GF-D8 (cell line): ENCODE data around the gene NEURL2.
"Not testable (repeated sequence)": the region's sequence is repeated elsewhere in the genome, so short reads cannot be mapped to it uniquely, and the experiment has no call there.

Experiments used
- DNase-seq: peaks from one replicate; lab custom pipeline; 2025; lab: John Stamatoyannopoulos, UW

The NEURL2 gene, protein sequence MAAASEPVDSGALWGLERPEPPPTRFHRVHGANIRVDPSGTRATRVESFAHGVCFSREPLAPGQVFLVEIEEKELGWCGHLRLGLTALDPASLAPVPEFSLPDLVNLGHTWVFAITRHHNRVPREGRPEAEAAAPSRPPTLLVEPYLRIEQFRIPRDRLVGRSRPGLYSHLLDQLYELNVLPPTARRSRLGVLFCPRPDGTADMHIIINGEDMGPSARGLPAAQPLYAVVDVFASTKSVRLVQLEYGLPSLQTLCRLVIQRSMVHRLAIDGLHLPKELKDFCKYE

DNA sequence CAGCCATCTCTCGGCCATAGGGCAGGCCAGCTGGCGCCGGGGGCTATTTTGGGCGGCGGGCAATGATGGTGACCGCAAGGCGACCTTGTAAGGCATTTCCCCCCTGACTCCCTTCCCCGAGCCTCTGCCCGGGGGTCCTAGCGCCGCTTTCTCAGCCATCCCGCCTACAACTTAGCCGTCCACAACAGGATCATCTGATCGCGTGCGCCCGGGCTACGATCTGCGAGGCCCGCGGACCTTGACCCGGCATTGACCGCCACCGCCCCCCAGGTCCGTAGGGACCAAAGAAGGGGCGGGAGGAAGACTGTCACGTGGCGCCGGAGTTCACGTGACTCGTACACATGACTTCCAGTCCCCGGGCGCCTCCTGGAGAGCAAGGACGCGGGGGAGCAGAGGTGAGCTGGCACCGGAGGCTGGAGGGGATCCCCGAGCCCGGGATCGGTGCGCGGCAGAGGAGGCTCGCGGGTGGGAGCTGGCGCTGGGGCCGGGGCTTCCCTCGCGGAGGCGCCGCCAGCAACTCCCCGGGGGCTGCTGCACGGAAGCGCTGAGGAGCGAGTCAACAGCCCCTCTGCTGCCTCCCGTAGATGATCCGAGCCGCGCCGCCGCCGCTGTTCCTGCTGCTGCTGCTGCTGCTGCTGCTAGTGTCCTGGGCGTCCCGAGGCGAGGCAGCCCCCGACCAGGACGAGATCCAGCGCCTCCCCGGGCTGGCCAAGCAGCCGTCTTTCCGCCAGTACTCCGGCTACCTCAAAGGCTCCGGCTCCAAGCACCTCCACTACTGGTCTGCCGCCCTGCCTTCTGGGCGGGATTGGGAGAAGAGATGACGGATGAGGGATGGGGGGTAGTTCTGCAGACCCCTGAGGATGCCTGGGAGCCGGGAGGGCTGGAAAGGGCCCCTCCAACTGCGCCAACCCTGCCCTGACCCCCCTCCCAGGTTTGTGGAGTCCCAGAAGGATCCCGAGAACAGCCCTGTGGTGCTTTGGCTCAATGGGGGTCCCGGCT is at the start of gene NEURL2, which contains the start of gene CTSA:
Gene NEURL2, minus strand, starts transcription at position 224 of the 999 bp plus-strand sequence. Its CDS starts 217 bp downstream, at position 7.
Gene CTSA, plus strand, starts transcription at position 351 of the 999 bp plus-strand sequence. Its CDS starts 234 bp downstream, at position 585.
- peak; percentile 72 for DNase-seq

DNA sequence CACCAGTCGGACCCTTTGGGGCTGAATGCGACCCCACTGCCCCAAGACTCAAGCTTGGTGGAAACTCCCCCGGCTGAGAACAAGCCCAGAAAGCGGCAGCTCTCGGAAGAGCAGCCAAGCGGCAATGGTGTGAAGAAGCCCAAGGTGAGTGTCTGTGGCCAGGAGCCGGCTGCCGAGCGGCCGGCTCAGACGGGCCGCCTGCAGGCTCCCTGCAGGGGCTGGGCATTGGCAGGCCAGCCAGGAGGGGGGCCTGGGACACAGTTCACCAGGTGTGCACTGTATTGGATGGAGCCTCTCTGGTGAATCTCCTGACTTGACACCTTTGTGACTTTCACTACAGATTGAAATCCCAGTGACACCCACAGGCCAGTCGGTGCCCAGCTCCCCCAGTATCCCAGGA is 49.5 kb upstream of the NEURL2 start:
- DNase-seq = no peak

DNA sequence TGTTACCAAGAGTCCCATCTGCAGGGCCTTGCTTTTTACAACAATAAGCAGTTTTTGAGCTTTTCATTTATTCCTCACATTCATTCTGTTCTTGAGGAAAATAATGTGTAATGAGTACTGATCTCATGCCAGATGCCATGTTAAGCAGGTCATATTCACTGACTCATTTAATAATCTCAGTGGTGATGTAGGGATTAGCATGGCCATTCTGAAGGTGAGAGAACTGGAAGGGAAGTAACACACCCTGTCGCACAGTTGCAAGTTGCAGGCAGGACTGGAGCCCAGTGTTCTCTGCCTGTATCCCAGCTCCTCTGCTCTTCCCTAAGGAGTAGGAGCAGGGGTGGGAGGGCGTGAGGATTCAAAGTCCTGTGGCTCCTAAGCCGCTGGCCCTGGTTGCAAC is 49.0 kb upstream of the NEURL2 start:
- no peak for DNase-seq

DNA sequence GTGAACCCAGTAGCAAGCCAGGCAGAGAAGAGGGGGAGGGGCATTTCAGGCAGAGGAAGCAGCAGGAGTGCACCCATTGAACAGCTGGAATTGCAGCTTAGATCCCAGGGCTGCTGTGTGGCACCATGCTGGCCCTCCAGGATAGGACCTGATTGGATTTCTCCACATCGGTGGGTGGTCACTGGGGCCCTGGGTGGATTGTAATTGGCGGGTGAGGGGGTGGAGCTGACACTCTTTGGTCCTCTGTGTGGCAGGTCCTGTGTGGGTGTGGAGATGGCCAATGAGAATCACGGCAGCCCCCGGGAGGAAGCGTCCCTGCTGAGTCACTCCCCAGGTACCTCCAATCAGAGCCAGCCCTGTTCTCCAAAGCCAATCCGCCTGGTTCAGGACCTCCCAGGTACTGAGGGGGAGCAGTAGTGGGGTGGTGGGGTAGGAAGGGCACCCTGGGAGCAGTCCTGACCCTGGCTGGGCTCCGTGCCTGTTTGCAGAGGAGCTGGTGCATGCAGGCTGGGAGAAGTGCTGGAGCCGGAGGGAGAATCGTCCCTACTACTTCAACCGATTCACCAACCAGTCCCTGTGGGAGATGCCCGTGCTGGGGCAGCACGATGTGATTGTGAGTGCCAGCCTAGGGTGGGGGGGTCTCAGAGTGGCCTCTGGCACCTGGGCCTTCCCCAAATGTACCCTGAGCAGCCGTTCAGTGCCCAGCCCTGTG is 47.9 kb upstream of the NEURL2 start:
- no peak for DNase-seq

DNA sequence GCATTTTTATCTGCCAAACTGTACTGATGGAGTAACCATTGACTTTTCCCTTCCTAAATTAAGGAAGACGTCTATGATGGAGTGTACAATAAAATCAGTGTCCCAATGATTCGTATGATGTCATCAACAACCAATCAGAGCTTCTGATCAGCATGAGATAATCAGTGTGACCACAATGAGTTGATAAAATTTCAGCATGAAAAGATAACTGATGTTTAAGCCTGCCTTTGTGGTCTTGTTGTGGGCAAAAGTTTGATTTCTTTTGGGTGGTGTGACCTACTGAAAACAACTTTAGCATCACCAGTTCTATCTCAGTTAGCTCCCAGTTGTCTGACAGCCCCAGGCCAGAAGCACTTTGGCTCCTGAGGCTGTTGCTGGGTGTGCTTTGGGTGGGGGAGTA is 46.8 kb upstream of the NEURL2 start:
- no peak for DNase-seq

DNA sequence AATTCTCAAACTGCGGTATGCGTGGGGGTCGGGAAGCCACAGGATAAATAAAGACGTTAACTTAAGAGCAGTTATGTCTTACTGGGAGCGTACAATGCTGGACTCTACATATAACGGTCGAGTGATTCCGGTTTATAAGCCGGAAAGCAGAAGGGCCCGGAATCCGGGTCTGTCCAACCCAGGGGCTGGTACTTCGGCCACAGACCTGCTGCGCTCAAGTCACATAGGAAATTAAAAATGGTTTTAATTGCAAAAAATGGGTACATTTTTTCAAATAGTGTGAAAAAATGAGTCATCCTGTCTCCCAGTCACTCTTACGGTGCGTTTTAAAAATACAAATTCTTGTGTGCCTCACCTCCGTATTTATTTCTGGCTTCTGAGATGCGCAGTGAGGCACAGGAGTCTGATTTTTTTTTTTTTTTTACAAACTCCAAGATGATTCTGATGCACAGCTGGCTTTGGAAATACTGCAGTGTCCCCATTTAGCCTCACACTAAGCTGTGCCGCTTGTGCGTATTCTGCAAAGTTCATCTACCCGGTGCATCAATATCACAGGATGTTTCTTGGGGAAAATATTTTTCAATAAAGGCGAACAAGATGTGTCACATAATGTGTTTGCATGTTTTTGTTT is 44.5 kb upstream of the NEURL2 start:
- DNase-seq = no peak

DNA sequence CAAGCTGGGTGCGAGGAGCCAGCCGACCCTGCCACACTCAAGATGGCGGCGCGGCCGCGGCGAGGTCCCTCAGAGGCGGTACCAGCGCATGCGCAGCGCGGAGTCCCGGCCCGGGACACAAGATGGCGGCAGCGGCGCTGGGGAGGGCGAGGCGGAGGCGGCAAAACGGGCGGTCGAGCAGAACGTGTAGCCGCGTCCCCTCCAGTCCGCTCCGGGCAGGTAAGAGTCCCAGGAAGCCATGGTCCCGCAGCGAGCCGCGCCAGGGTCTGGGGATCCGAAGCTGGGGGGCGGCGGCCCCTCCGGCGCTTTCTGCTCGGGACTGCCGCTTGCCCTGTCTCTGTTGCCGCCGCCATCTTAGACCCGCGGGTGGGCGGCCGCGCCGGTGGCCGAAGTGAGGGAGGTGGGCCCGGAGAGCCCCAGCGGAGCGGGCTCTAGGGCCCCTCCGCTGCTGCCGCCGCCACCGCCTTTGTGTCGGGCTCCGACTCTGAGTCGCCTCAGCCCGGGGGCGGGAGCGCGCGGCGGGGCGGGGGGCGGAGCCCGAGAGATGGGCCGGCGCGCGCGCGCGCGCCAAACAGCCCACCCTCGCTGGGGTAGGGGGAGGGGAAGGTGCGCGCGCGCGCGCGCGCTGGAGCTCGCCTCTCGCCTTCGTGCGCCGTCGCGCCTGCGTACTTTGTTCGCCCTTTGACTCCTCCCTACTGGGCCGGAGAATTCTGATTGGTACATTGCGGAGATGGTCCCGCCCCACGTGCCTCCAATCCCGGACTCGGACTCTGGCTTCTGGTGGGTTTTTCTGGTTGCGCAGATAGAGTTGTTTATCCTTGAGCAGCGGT is 43.8 kb upstream of the NEURL2 start, which contains the start of gene PCIF1:
Gene PCIF1, plus strand, starts transcription at position 98 of the 830 bp plus-strand sequence. CDS start 4,317 bp downstream, outside the sequence.
- peak; percentile 89 for DNase-seq

DNA sequence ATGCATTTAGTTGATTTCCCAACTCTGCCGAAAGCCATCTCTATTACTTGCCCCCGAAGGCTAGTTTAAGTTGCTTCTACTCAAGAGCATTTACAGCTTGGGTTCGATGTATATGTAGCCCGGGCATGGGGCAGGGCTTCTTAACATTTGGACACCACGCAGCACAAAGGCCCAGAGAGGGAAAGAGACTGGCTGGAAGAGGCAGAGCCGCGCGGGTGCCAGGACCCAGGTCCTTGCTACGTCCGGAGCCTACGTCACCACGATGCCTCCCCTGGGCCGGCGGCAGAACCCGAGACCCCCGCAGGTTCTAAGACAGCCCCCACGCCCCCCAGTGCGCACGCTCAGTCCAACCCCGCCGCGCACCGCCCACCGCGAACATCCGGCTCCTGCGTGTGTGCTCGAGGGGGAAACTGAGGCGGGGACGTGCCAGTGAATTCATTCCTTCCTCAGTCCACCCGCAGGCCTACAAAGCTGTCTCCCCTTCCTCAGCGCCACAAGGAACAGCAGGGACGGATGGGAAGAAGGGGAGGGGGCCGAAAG is 43.1 kb upstream of the NEURL2 start:
- DNase-seq = no peak

DNA sequence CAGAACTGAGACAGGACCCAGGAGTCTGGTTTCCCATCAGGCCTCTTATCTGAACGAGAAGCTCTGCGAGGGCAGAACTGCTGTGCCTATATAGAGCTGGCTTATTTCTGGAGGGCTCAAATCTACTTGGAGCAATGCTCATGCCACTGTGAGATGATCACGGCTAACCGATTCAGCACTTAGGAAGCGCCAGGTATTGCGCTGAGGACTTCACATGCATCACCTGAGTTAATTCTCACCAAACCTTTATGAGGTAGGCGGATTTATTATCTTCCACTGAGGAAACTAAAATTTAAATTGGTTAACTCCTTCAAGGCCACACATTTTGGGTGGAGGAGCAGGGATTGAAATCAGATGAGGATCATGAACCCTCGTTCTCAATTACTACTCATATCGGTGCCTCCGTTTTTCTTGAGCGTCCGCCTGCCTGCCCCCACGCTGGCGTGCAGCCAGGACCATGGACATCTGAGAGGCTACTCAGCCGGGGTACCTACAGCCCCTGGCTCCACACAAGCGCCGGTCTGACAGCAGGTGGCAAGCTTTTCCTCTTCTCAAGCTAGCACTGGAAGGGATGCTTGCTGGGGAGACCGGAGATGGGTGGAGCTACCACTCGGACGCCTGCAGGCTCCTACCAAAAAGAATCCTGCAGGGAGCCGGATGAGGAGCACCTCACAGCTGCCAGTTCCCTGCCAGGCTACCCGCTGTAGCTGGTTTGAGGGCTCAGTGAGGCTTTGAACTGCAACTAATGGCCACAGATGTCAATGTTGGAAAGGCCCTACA is 42.4 kb upstream of the NEURL2 start:
- DNase-seq = peak; percentile 65

DNA sequence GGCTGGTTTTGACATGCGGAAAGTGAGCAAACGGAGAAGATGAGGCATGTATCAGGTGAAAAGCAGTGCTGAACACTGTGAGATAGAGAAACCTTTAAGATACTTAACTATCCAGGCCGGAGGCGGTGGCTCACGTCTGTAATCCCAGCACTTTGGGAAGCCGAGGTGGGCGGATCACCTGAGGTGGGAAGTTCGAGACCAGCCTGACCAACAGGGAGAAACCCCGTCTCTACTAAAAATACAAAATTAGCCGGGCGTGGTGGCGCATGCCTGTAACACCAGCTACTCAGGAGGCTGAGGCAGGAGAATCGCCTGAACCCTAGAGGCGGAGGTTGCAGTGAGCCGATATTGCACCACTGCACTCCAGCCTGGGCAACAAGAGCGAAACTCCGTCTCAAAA is 40.7 kb upstream of the NEURL2 start:
- not testable (repeated sequence) for DNase-seq

DNA sequence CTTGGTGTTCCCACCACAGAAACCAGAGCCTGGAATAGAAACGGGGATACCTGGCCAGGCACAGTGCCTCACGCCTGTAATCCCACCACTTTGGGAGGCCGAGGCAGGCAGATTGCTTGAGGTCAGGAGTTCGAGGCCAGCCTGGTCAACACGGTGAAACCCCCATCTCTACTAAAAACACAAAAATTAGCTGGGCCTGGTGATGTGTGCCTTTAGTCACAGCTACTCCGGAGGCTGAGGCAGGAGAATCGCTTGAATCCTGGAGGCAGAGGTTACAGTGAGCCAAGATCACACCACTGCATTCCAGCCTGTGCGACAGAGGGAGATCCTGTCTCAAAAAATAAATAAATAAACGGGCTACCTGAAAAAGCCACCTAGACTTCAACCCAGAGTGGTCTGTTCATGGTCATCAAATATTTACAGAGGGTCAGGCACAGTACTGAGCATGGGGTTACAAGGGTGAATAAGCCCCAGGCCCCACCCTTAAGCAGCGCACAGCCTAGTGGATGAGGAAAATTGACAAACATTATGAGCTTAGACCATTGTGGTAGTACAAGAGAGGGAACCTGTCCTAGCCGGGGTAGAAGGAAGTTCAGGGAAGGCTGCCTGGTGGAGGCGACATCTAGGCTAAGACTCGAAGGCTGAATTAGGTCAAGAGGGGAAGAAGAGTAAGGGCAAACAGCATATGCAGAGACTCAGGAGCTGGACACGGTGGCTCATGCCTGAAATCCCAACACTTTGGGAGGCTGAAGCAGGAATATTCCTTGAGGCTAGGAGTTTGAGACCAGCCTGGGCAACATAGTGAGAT is 36.3 kb upstream of the NEURL2 start:
- no peak for DNase-seq

DNA sequence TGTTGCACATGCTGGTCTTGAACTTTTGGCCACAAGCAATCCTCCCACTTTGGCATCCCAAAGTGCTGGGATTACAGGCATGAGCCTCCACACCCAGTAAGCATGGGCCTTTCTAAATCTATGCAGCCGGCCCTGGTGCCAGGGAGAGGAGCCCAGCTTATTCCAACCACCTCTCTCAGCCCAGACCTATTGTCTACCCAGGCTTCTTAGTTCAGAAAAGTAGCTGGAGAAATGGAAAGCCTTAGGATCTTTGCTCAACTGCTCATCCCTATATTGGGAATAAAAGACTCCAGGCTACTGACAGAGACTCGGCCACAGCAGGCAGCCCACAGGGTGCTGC is 35.7 kb upstream of the NEURL2 start:
- DNase-seq = no peak

DNA sequence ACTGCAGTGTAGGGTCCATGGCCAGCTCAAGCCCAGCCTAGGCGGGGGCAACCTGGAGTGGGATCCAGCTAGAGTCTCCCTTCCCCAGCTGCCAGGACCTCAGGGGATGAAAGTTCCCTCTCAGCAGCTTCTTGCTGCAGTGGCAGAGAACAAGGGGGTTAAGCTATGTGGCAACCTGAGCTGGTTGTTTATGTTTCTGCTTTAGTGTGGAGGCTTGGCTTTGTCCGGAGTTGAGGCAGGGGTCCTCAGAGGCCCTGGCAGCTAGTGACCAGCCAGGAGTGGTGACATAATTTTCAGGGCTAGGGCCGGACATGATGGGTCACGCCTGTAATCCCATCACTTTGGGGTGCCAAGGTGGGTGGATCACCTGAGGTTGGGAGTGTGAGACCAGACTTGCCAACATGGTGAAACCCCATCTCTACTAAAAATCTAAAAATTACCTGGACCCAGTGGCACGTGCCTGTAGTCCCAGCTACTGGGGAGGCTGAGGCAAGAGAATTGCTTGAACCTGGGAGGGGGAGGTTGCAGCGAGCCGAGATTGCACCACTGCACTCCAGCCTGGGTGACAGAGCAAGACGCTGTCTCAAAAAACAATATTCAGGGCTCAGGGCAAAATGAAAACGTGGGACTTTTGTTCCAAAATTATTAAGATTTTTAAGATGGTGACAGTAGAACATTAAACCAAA is 35.0 kb upstream of the NEURL2 start:
- DNase-seq = no peak

DNA sequence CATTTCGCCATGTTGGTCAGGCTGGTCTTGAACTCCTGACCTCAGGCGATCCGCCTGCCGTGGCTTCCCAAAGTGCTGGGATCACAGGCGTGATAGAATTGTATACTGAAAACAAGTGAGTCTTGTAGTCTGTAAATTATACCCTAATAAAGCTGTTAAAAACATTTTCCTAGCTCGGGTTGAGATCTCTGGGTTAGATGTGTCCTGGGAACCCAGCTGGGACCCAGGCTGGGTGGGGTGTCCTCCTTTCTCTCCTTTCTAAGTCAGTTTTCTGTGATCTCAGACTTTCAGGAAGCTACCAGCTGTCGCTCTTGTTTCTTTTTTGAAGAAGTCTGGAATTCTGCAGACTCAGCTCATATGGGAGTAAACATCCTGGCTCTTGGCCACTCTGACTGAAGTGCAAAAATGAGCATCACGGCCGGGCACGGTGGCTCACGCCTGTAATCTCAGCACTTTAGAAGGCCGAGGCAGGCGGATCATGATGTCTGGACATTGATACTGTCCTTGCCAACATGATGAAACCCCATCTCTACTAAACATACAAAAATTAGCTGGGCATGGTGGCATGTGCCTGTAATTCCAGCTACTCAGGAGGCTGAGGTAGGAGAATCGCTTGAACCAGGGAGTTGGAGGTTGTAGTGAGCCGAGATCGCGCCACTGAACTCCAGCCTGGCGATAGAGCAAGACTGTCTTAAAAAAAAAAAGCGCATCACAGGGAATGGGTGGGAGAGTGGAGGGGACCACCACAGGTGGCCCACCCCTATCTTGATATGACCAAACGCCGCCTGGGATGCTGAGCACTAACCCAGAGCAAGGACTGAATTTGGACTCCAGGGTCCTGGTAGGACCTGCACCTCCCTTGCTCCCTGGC is 33.6 kb upstream of the NEURL2 start:
- DNase-seq = no peak

DNA sequence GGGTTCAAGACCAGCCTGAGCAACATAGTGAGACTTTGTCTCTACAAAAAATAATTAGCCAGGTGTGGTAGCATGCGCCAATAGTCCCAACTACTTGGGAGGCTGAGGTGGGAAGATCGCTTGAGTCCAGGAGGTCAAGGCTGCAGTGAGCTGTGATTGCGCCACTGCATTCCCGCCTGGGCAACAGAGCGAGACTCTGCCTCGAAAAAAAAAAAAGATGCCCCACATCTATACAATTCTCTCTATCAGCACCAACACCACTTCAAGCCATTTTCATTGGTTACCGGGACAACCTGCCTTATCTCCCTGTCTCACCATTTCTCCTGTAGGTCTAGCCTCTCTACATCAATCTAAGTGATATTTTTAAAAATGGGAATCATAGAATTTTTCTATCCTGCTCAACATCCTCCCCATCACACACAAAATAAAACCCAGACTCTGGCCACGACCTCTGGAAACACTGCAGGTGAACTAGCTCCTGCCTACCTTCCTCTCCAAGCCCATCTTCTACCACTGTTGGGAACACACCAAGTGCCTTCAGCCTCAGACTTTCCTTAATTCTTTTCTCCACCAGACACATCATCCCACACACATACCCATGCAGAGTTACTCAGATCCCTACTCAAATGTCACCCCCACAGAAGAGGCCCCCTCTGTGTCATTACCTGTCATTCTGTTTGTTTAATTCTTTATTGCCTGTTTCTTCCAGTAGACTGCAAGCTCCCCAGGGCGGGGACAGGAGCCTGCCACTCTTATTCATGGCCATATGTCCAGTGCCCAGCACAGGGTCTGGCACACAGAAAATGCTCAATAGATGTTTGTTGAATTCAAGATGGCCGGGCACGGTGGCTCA is 30.6 kb upstream of the NEURL2 start:
- DNase-seq = no peak
